Measurements from ENCODE around the gene APOA5. TPM values are rescaled to one million over a fixed set of nuclear protein-coding genes. Genes with fewer than 3 reads are reported as not detected.
"Not testable (repeated sequence)": the region's sequence is repeated elsewhere in the genome, so short reads cannot be mapped to it uniquely, and the experiment has no call there.

The APOA5 gene
- total RNA-seq, 1 donor from 2014 or later: not detected

GRCh38 chr11:116836632-116836991 is 44.9 kb upstream of the APOA5 start:
- TF ChIP-seq CTCF (IDR thresholded peaks at IDR 0.05; ENCODE audit: insufficient read depth, low read length, poor library complexity, severe bottlenecking): no peak
- H3K36me3 ChIP-seq (ENCODE audit: control insufficient read depth, insufficient read depth, low read length): no peaks in the 10 kb centered on the region

GRCh38 chr11:116835791-116836631 is 44.3 kb upstream of the APOA5 start:
- Histone ChIP-seq H3K4me3 (ENCODE audit: low read depth, low read length) (no peak overlapping the region), H3K27me3 (ENCODE audit: control insufficient read depth, insufficient read depth, low read length) (no peaks in the 10 kb centered on the region), H3K36me3 (ENCODE audit: control insufficient read depth, insufficient read depth, low read length) (no peaks in the 10 kb centered on the region)
- peak; percentile 68 for TF ChIP-seq CTCF (IDR thresholded peaks at IDR 0.05; ENCODE audit: insufficient read depth, low read length, poor library complexity, severe bottlenecking)
- peak; percentile 60 for DNase-seq (ENCODE audit: low read depth)

More at GRCh38 chr11:116836632-116836991, 44.9 kb upstream of the APOA5 start:
- Histone ChIP-seq H3K4me3 (ENCODE audit: low read depth, low read length) (no peak overlapping the region), H3K27me3 (ENCODE audit: control insufficient read depth, insufficient read depth, low read length) (no peaks in the 10 kb centered on the region)
- no peak for DNase-seq (ENCODE audit: low read depth)

- Histone ChIP-seq H3K27me3 (ENCODE audit: control insufficient read depth, insufficient read depth, low read length) (no peaks in the 10 kb centered on the region), H3K4me3 (ENCODE audit: low read depth, low read length) (no peak overlapping the region), H3K36me3 (ENCODE audit: control insufficient read depth, insufficient read depth, low read length) (no peaks in the 10 kb centered on the region)
- no peak for DNase-seq (ENCODE audit: low read depth)
- TF ChIP-seq CTCF (IDR thresholded peaks at IDR 0.05; ENCODE audit: insufficient read depth, low read length, poor library complexity, severe bottlenecking): no peak
Measured at GRCh38 chr11:116835042-116835772, 43.5 kb upstream of the APOA5 start.

GRCh38 chr11:116834535-116835041 is 42.9 kb upstream of the APOA5 start:
- H3K4me3 ChIP-seq (ENCODE audit: low read depth, low read length); H3K27me3 ChIP-seq (ENCODE audit: control insufficient read depth, insufficient read depth, low read length); DNase-seq (ENCODE audit: low read depth); H3K36me3 ChIP-seq (ENCODE audit: control insufficient read depth, insufficient read depth, low read length): not testable (repeated sequence)

- Histone ChIP-seq H3K27me3 (ENCODE audit: control insufficient read depth, insufficient read depth, low read length) (no peaks in the 10 kb centered on the region), H3K36me3 (ENCODE audit: control insufficient read depth, insufficient read depth, low read length) (no peaks in the 10 kb centered on the region), H3K4me3 (ENCODE audit: low read depth, low read length) (no peak overlapping the region)
- no peak for TF ChIP-seq CTCF (IDR thresholded peaks at IDR 0.05; ENCODE audit: insufficient read depth, low read length, poor library complexity, severe bottlenecking)
- DNase-seq (ENCODE audit: low read depth): no peak
Measured at GRCh38 chr11:116833816-116834534, 42.3 kb upstream of the APOA5 start.

GRCh38 chr11:116833491-116833815 is 41.8 kb upstream of the APOA5 start:
- H3K36me3 ChIP-seq (ENCODE audit: control insufficient read depth, insufficient read depth, low read length): no peaks in the 10 kb centered on the region
- H3K4me3 ChIP-seq (ENCODE audit: low read depth, low read length): no peak overlapping the region
- H3K27me3 ChIP-seq (ENCODE audit: control insufficient read depth, insufficient read depth, low read length): peaks cover 2% of the 10 kb centered on the region
- TF ChIP-seq CTCF (IDR thresholded peaks at IDR 0.05; ENCODE audit: insufficient read depth, low read length, poor library complexity, severe bottlenecking): no peak
- no peak for DNase-seq (ENCODE audit: low read depth)
